Panc1 (cell line): ENCODE measurements around the gene CEBPE. TPM values are rescaled to one million over a fixed set of nuclear protein-coding genes. Genes with fewer than 3 reads are reported as not detected.

ENCODE experiments used
- ATAC-seq: fragments of 200-7000 bp; cut with Tn5 transposase; 2 replicates; pipeline ENCODE4 v1.9.1; 2020; ENCODE audit warnings: mild to moderate bottlenecking, moderate library complexity
- BruUV-seq: library from RNA; stranded (reverse); fragments of 400-500 nt; replicated peaks from 2 replicates; lab custom pipeline; 2021; lab: Mats Ljungman, UMichigan
- CTCF ChIA-PET: fragments of 300-600 bp; sonication (Branson Sonifier 250); formaldehyde crosslinking; loops from one replicate; lab custom pipeline; 2022; ENCODE audit warnings: antibody characterized with exemption; lab: Charles Lee
- POLR2A ChIA-PET: fragments of 300-600 bp; sonication (Branson Sonifier 250); formaldehyde crosslinking; loops from one replicate; lab custom pipeline; 2022; ENCODE audit warnings: antibody characterized with exemption; lab: Charles Lee
- DNase-seq: peaks from one replicate; pipeline ENCODE4 v3.0.0-alpha.2; 2010; ENCODE audit warnings: low read depth, low spot score
- H3K27ac ChIP-seq: 2 replicates; pipeline ENCODE4 v1.5.1; 2011; ENCODE audit warnings: mild to moderate bottlenecking, low read length, inconsistent platforms
- H3K27me3 ChIP-seq: fragments of 200-500 bp; sonication (Bioruptor generic); 2 replicates; pipeline ENCODE4 v1.6.0; 2014; ENCODE audit warnings: low read length, inconsistent platforms; ENCODE audit not compliant: control insufficient read depth, insufficient read depth
- H3K36me3 ChIP-seq: fragments of 200-500 bp; sonication (Bioruptor generic); 2 replicates; pipeline ENCODE4 v1.5.1; 2014; ENCODE audit warnings: inconsistent platforms, mild to moderate bottlenecking, low read length, moderate library complexity; ENCODE audit not compliant: control insufficient read depth, insufficient read depth
- H3K4me1 ChIP-seq: 2 replicates; pipeline ENCODE4 v1.5.1; 2011; ENCODE audit warnings: inconsistent platforms, mild to moderate bottlenecking, low read length, moderate library complexity; ENCODE audit not compliant: control insufficient read depth, insufficient read depth
- H3K4me3 ChIP-seq, 2 experiments: 2 replicates each; pipeline ENCODE4 v1.5.1; 2011 to 2012; ENCODE audit warnings: low read depth in 2 of 2, low read length in 2 of 2, mild to moderate bottlenecking in 2 of 2, inconsistent platforms in 1 of 2, moderate library complexity in 1 of 2
- H3K9me3 ChIP-seq: fragments of 200-500 bp; sonication (Bioruptor generic); 2 replicates; pipeline ENCODE4 v1.5.1; 2014; ENCODE audit warnings: low read depth, mild to moderate bottlenecking, inconsistent platforms, low read length, moderate library complexity; ENCODE audit not compliant: control insufficient read depth, insufficient read depth
- CTCF ChIP-seq: fragments of 450-650 bp; IDR thresholded peaks from 2 replicates; pipeline ENCODE4 v1.5.1; 2017; ENCODE audit warnings: mild to moderate bottlenecking
- POLR2AphosphoS5 ChIP-seq: IDR thresholded peaks from 2 replicates; pipeline ENCODE4 v1.6.1; 2012; ENCODE audit warnings: mild to moderate bottlenecking, low read depth, low read length, moderate library complexity
- REST ChIP-seq, 2 experiments: IDR thresholded peaks; 2 replicates each; pipeline ENCODE4 v1.6.1; 2011 to 2012; ENCODE audit warnings: low read depth in 2 of 2, control low read depth in 1 of 2, low read length in 1 of 2, mild to moderate bottlenecking in 1 of 2, moderate library complexity in 1 of 2; ENCODE audit not compliant: insufficient read depth in 1 of 2
- SIN3A ChIP-seq: IDR thresholded peaks from 2 replicates; pipeline ENCODE4 v1.6.1; 2012; ENCODE audit warnings: low read depth, mild to moderate bottlenecking, low read length, moderate library complexity, borderline replicate concordance; ENCODE audit not compliant: insufficient read depth
- TCF7L2 ChIP-seq: IDR thresholded peaks from 2 replicates; pipeline ENCODE4 v1.6.1; 2011; ENCODE audit warnings: mild to moderate bottlenecking, low read depth, low read length, inconsistent platforms
- in situ Hi-C: cut with HindIII; loops from 2 replicates; pipeline ENCODE4 v1.10.0; 2016; ENCODE audit warnings: low sequenced_read_pairs, low pct_unique_long_range_greater_than_20kb
- intact Hi-C: fragments of 100-400 bp; cut with micrococcal nuclease; formaldehyde crosslinking; loops from one replicate; pipeline ENCODE4 v1.10.0; 2022; ENCODE audit not compliant: unreplicated experiment
- total RNA-seq: library from RNA; stranded (reverse); gene quantifications from one replicate; pipeline ENCODE4 v1.2.1, GENCODE V29; 2021; ENCODE audit not compliant: unreplicated experiment

CEBPE gene
- total RNA-seq, 1 experiment from 2014 or later = not detected

- BruUV-seq = no TSS peak
Measured at GRCh38 chr14:23129759-23130316, 10.8 kb upstream of the CEBPE start.

More at GRCh38 chr14:23129759-23130316, 10.8 kb upstream of the CEBPE start:
- CTCF ChIA-PET = no interaction called here
- intact Hi-C loops = no loop called here
- no peaks in the 10 kb centered on the region for H3K9me3 ChIP-seq
- TF ChIP-seq SIN3A = no peak
- TF ChIP-seq CTCF = no peak
- TF ChIP-seq TCF7L2 = no peak
- TF ChIP-seq REST (IDR thresholded peaks at IDR 0.05; ENCODE audit: insufficient read depth in 1 of 2, low read depth in 2 of 2, low read length in 1 of 2) = no peak
- TF ChIP-seq POLR2AphosphoS5 = no peak
- in situ Hi-C loops = no loop called here
- no peaks in the 10 kb centered on the region for H3K36me3 ChIP-seq
- ATAC-seq (no peak), DNase-seq (no peak)
- POLR2A ChIA-PET = no interaction called here
- H3K27ac ChIP-seq = no peak overlapping the region
- H3K4me1 ChIP-seq = no peaks in the 10 kb centered on the region
- H3K27me3 ChIP-seq = no peaks in the 10 kb centered on the region; the same call in 1 of the 2 replicates
- no peak overlapping the region for H3K4me3 ChIP-seq
